Activated effector memory CD4-positive, alpha-beta T cell treated with anti-CD3 and anti-CD28 coated beads, Interleukin-2, amount 50 U/mL, for 16 hours (primary cell): ENCODE measurements around the gene ZBTB12.
"Not testable (repeated sequence)": the region's sequence is repeated elsewhere in the genome, so short reads cannot be mapped to it uniquely, and the experiment has no call there.

Experiments
- DNase-seq: peaks from one replicate; pipeline ENCODE4 v3.0.0-alpha.2; 2020

Gene ZBTB12, protein sequence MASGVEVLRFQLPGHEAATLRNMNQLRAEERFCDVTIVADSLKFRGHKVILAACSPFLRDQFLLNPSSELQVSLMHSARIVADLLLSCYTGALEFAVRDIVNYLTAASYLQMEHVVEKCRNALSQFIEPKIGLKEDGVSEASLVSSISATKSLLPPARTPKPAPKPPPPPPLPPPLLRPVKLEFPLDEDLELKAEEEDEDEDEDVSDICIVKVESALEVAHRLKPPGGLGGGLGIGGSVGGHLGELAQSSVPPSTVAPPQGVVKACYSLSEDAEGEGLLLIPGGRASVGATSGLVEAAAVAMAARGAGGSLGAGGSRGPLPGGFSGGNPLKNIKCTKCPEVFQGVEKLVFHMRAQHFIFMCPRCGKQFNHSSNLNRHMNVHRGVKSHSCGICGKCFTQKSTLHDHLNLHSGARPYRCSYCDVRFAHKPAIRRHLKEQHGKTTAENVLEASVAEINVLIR

DNA sequence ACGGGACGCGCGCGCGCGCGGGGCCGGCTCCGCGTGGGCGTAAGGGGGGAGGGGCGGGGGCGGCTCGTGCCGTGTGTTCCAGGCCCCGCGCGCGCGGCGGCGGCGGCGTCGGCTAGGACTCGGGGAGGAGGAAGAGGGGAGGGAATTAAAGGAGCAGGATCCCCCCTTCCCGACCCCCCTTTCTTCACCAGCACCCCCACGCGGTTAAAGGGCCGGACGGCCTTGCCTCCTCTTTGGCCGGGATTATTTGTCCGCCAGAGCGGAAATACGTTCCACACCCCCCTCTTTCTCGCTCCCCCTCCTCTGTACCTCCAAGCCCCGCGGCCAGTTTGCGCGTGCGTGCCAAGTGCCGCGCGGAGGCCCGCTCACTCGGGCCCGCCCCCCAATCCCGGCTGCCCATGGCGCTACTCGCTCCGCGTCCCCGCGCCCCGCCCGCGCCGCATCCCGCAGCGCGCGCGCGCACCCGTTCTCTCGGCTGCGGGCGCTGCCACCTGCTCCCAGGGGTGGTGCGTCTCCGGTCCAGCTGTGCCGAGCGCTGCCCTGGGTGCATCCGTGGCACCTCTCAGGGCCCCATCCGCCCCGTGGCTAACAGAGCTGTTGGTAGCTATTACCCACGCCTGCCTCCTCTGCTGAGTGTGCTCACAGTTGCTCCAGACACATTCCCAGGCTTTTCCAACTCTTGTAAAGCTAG, at the start of gene ZBTB12:
TSS of gene ZBTB12 (minus strand) at position 134 of the 691 bp plus-strand sequence. CDS start 781 bp downstream, outside the sequence.
- DNase-seq, result peak; percentile 94

DNA sequence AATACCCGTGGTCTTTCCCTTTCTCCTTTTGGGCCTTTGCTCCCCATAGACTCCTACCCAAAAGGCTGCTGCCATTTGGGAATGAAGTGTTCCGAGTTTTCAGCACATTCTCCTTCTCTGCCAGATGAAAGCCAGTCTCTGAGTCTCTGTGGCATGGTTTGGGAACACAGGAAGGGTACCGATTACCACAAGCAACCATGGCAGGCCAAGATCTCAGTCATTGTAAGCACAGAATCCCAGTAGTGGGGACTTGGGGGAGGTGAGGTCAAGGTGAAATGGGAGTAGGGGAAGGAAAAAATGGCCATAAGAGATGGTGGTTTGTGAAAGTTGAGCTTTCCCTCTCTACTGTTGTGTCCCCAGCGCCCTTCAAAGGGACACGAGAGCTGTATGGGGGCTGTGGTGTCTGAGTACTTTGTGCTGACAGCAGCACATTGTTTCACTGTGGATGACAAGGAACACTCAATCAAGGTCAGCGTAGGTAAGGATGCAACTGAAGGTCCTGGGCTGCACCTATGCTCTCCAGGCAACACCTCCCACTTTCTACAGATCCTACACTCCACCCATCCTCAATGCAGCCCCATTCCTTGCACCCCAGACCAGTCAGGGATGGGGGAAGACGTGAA, 48.2 kb upstream of the ZBTB12 start:
- DNase-seq, result no peak

DNA sequence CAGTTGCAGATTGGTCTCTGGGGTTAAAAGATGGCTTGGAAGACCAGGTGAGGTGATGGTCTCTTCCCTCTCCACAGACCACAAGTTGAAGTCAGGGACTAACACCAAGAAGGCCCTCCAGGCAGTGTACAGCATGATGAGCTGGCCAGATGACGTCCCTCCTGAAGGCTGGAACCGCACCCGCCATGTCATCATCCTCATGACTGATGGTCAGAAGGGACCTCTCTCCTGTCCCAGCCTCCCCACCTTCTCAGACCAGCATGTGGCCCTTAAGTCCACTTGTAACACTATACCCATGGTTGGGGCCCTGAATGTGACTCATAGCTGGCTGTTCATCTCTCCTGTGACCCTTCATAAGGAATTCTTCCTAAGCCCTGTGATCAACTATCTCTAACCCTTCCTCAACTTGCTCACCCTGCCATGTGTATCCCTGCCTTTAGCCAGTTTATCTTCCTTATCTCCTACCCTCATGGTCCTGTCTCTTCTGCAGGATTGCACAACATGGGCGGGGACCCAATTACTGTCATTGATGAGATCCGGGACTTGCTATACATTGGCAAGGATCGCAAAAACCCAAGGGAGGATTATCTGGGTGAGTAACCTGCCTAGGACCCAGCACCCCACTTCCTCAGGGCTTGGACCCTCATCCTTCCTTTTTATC, 47.0 kb upstream of the ZBTB12 start:
- no peak for DNase-seq

DNA sequence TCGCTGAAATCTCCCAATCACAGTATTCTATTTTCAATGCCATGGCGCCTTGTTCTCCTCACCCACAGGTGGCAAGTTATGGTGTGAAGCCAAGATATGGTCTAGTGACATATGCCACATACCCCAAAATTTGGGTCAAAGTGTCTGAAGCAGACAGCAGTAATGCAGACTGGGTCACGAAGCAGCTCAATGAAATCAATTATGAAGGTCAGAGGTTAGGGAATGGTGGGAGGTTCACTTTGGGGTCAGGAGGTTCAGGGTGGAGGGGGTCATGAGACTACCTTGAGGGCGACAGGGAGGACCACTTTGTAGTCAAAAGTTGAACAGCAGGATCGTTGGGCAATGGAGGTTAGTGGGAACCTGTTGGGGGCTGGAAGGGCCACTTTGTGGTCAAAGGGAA, 46.4 kb upstream of the ZBTB12 start:
- no peak for DNase-seq

DNA sequence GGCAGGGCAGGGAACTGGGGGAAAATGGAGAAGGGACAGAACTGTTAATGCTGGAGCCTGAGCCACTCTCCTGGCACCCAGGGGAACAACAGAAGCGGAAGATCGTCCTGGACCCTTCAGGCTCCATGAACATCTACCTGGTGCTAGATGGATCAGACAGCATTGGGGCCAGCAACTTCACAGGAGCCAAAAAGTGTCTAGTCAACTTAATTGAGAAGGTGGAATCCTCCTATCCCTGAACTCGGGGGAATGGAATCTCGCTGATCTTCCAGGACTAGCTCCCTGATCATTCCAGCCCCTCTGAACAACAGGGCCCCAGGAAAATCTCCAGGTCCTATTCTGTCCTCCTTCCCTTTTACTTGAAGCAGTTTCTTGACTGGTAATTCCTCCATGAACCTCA, 46.0 kb upstream of the ZBTB12 start:
- no peak for DNase-seq

DNA sequence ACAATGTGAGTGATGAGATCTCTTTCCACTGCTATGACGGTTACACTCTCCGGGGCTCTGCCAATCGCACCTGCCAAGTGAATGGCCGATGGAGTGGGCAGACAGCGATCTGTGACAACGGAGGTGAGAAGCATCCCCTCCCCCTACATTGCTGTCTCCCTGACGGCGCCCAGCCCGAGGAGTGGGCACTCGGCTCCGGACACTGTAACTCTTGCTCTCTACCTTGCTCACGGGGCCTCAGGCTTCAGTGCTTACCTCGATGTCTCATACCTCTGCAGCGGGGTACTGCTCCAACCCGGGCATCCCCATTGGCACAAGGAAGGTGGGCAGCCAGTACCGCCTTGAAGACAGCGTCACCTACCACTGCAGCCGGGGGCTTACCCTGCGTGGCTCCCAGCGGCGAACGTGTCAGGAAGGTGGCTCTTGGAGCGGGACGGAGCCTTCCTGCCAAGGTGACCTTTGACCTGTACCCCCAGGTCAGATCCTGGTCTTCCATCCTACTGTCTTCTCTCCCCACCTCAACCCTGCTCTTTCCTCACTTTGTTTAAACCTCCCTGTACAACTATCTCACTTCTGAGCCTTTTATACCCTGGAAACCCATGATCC, 45.3 kb upstream of the ZBTB12 start:
- no peak for DNase-seq

DNA sequence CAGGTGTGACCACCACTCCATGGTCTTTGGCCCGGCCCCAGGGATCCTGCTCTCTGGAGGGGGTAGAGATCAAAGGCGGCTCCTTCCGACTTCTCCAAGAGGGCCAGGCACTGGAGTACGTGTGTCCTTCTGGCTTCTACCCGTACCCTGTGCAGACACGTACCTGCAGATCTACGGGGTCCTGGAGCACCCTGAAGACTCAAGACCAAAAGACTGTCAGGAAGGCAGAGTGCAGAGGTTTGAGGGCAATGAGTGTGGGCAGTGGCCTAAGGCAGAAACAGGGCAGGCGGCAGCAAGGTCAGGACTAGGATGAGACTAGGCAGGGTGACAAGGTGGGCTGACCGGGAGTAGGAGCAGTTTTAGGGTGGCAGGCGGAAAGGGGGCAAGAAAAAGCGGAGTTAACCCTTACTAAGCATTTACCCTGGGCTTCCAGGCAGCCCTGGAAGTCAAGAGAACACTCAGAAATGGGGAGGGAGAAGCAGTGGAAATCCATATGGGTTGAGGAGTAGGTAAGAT, 44.5 kb upstream of the ZBTB12 start:
- no peak for DNase-seq

DNA sequence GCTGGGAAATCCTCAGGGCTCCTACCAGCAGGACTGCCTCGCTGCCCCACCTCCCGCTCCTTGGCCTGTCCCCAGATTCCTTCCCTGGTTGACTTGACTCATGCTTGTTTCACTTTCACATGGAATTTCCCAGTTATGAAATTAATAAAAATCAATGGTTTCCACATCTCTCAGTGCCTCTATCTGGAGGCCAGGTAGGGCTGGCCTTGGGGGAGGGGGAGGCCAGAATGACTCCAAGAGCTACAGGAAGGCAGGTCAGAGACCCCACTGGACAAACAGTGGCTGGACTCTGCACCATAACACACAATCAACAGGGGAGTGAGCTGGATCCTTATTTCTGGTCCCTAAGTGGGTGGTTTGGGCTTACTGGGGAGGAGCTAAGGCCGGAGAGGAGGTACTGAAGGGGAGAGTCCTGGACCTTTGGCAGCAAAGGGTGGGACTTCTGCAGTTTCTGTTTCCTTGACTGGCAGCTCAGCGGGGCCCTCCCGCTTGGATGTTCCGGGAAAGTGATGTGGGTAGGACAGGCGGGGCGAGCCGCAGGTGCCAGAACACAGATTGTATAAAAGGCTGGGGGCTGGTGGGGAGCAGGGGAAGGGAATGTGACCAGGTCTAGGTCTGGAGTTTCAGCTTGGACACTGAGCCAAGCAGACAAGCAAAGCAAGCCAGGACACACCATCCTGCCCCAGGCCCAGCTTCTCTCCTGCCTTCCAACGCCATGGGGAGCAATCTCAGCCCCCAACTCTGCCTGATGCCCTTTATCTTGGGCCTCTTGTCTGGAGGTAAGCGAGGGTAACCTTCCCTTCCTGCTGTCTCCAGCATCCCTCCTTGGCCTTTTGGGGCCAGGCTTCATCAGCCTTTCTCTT, 43.9 kb upstream of the ZBTB12 start, which contains the start of gene CFB:
TSS of gene CFB (plus strand) at position 589 of the 863 bp plus-strand sequence. CDS start at position 716, 127 bp downstream.
- DNase-seq, result no peak

DNA sequence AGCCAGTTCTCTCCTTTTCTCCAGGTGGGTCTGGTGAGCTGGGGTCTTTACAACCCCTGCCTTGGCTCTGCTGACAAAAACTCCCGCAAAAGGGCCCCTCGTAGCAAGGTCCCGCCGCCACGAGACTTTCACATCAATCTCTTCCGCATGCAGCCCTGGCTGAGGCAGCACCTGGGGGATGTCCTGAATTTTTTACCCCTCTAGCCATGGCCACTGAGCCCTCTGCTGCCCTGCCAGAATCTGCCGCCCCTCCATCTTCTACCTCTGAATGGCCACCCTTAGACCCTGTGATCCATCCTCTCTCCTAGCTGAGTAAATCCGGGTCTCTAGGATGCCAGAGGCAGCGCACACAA, 43.2 kb upstream of the ZBTB12 start:
- no peak for DNase-seq

DNA sequence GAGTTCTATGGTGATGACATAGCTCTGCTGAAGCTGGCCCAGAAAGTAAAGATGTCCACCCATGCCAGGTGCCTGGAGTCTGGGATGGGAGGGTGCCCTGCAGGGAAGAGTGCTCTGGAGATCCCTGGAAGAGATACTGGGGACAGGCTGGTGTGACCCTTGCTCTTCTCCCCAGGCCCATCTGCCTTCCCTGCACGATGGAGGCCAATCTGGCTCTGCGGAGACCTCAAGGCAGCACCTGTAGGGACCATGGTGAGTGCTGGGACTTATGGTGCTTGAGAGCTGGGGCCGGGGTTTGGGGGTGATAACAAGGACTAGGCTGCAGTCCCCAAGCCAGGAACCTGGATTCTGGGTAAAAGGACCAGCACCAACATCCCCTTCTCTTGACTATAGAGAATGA, 41.9 kb upstream of the ZBTB12 start:
- no peak for DNase-seq

DNA sequence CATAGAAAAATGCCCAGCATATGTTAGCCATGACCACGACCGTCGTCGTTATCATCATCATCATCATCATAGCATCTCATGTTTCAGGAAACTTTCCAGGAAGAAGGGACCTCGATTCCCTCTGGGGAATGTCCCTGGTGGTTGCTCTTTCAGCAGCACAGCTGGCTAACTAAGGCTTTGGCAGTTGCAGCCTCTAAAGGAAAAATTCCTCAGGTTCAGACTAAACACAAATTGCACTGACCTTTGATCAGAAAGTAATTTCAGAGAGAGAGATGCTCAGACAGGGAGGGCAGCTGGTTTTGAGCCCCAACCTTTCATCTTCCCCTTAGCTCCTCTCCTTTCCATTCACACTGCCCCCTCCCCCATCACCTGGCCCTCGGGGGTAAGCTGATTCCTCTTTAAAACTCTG, 38.4 kb upstream of the ZBTB12 start:
- no peak for DNase-seq

DNA sequence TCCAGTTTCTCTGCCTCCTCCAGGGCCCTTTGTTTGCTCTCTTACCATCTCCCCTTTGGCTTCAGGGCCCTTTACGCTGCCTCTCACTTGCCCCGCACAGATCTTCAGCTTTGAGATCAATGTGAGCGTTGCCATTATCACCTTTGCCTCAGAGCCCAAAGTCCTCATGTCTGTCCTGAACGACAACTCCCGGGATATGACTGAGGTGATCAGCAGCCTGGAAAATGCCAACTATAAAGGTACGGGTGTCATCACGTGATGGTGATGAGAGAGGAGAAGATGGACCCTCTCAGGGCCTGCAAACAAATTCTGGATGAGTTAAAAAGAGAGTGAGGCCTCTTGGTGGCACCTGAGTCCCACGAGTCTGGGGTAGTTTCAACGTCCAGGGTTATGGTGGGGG, 33.9 kb upstream of the ZBTB12 start:
- no peak for DNase-seq

DNA sequence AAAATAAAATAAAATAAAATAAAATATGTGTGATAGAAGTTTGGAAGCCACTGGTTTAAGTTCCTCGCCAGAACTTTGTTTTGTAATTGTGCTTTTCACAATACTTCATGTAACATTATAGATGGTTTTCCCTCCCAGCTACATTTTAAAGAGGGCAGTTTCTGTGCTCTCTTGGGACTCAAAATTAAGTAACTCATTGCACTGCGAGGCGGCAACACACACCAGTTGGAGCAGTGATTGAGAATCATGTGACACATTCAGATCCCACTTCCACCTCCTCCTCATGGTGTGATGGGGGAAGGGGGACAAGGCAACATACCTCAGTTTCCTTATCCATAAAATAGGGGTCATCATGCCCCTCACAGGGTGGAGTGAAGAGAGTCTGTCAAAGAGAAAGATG, 33.1 kb upstream of the ZBTB12 start:
- DNase-seq, result no peak

DNA sequence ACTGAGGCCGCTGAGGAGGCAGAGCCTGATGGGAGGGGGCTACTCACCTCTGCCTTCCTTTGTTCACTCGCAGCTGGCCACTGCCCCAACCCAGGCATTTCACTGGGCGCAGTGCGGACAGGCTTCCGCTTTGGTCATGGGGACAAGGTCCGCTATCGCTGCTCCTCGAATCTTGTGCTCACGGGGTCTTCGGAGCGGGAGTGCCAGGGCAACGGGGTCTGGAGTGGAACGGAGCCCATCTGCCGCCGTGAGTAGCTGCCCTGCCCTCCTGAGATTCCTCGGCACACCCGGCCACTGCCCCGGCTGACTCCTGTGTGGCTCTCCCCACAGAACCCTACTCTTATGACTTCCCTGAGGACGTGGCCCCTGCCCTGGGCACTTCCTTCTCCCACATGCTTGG, 31.7 kb upstream of the ZBTB12 start:
- DNase-seq, result no peak

DNA sequence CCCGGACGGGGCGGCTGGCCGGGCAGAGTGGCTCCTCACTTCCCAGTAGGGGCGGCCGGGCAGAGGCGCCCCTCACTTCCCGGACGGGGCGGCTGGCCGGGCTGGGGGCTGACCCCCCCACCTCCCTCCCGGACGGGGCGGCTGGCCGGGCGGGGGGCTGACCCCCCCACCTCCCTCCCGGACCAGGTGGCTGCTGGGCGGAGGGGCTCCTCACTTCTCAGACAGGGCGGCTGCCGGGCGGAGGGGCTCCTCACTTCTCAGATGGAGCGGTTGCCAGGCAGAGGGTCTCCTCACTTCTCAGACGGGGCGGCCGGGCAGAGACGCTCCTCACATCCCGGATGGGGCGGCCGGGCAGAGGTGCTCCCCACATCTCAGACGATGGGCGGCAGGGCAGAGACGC, 30.3 kb upstream of the ZBTB12 start:
- DNase-seq, result not testable (repeated sequence)

DNA sequence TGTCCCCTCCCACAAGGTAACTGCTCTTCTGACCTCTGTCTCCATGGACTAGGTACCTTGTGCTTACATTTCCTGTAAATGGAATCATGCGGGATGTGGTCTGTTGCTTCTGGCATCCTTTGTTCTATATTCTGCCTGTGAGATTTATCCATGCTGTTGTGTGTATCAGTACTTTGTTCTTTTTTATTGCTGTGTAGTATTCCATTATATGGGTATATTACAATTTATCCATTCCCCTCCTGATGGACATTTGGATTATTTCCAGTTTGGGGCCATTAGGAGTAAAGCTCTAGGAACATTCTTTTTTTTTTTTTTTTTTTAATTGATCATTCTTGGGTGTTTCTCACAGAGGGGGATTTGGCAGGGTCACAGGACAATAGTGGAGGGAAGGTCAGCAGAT, 29.1 kb upstream of the ZBTB12 start:
- no peak for DNase-seq

DNA sequence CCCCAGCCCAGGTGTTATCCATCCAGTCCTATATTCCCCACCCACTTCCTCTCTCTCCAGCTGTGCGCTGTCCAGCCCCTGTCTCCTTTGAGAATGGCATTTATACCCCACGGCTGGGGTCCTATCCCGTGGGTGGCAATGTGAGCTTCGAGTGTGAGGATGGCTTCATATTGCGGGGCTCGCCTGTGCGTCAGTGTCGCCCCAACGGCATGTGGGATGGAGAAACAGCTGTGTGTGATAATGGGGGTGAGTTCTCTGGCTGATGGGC, 26.7 kb upstream of the ZBTB12 start:
- no peak for DNase-seq

DNA sequence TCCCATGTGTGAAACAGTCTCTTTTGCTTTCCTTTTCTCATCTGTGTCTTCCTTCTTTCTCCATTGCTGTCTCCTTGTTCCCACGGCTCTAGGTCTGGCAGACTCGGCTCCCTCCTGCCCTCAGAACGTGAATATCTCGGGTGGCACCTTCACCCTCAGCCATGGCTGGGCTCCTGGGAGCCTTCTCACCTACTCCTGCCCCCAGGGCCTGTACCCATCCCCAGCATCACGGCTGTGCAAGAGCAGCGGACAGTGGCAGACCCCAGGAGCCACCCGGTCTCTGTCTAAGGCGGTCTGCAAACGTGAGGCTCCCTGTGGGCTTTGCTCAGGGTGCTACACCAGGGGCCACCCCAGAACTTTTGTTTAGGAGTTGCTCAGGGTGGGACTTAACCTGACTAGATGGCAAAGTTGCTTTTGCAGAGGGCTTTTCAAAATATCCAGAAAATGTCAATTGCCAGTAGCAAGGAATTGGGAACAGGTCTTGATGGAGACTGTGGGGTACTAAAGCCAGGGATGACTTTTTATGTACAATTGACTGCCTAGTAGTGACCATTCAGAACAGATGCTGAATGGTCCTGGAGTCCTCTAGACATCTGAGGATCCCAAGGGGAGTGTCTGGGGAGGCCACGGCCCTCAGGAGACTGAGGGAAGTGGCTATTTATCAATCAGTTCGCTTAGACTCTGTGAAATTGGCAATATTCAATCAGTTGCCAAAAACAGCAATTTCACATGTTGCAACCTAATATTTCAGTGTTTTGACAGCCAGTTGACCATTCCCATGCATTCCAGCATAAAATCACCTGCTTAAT, 26.2 kb upstream of the ZBTB12 start:
- DNase-seq, result no peak

DNA sequence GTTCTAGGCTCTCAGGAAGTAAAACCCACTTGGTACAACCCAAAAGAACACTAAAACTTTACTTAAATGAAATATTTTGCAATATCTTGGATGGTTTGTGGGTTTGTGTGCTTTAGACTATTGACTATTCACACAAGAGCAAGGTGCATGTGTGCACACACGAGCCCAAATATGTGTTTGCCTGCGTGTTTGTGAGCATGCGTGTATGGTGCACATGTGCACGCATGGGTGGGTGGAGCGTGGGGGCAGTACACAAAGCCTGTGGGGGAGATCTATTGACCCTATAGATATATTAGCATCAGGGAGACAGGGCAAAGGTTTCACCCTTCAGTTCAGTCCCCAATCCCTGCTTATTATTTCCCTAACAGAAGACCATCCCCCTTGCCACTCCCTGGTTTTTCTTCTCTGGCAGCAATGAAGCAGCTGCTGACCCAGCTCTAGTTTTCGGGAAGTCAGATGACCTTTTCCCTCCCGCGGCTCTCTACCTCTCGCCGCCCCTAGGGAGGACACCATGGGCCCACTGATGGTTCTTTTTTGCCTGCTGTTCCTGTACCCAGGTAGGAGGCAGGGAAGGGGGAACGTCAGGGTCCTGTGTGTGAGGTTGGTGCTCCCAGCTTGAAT, 25.5 kb upstream of the ZBTB12 start, which contains the start of gene C2:
TSS of gene C2 (plus strand) at position 476 of the 621 bp plus-strand sequence. CDS start at position 512, 36 bp downstream.
- no peak for DNase-seq

DNA sequence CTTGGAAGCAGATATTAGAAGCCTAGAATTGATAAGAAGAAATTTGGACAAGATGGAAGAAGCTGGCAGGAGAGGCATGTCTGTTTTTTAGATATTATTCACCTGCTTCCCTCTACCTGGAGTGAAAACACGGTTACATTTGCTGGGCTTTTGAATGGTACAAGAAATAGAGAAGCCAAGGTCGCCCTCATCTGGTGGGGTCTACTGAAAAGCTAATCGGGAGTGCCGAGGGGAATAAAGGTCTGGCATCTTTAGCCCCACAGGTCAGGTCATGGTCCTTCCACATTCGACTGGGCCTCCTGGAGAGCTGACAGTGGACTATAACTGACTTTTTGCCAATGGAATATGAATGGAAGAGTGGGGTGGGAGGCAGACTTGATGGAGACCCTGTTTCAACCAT, 21.1 kb upstream of the ZBTB12 start:
- DNase-seq, result no peak
